NOMO-1 treated with dmso at 0.1 percent for 144 hours (cell line): ENCODE data around the gene BRD9.
"Not testable (repeated sequence)": the region's sequence is repeated elsewhere in the genome, so short reads cannot be mapped to it uniquely, and the experiment has no call there.

Experiments
- DNase-seq: peaks from one replicate; lab custom pipeline; 2025; ENCODE audit not compliant: unreplicated experiment; lab: John Stamatoyannopoulos, UW

BRD9 gene

GRCh38 chr5:892394-893136 lies at the start of gene BRD9, which contains the start of gene TRIP13:
TSS of gene BRD9 (minus strand) at chr5:892801. CDS start at chr5:892657, 144 bp downstream.
TSS of gene TRIP13 (plus strand) at chr5:892884. CDS start at chr5:892999, 115 bp downstream.
- peak; percentile 93 for DNase-seq

- DNase-seq, result not testable (repeated sequence)
These were observed 48.1 kb upstream of the BRD9 start for GRCh38 chr5:940741-941140.

- DNase-seq, result no peak
These were observed 46.8 kb upstream of the BRD9 start for GRCh38 chr5:939368-939767.

GRCh38 chr5:937151-937924 lies 44.7 kb upstream of the BRD9 start:
- no peak for DNase-seq

GRCh38 chr5:936149-937144 lies 43.8 kb upstream of the BRD9 start:
- DNase-seq, result no peak

GRCh38 chr5:935510-936084 lies 43.0 kb upstream of the BRD9 start:
- DNase-seq, result peak; percentile 51

- not testable (repeated sequence) for DNase-seq
These were observed 41.9 kb upstream of the BRD9 start for GRCh38 chr5:934381-934967.

- DNase-seq, result not testable (repeated sequence)
These were observed 41.4 kb upstream of the BRD9 start for GRCh38 chr5:933951-934350.

- DNase-seq, result no peak
These were observed 40.8 kb upstream of the BRD9 start for GRCh38 chr5:933251-933861.

- DNase-seq, result no peak
These were observed 40.1 kb upstream of the BRD9 start for GRCh38 chr5:932628-933250.

- DNase-seq, result no peak
These were observed 39.6 kb upstream of the BRD9 start for GRCh38 chr5:932151-932627.

- DNase-seq, result no peak
These were observed 39.1 kb upstream of the BRD9 start for GRCh38 chr5:931570-932145.

- no peak for DNase-seq
These were observed 38.3 kb upstream of the BRD9 start for GRCh38 chr5:930866-931265.

GRCh38 chr5:929596-929995 lies 37.0 kb upstream of the BRD9 start:
- no peak for DNase-seq

GRCh38 chr5:929182-929581 lies 36.6 kb upstream of the BRD9 start:
- not testable (repeated sequence) for DNase-seq

GRCh38 chr5:927172-928015 lies 34.8 kb upstream of the BRD9 start:
- DNase-seq, result no peak

GRCh38 chr5:926417-927171 lies 34.0 kb upstream of the BRD9 start:
- DNase-seq, result no peak
